PC-3 (cell line): ENCODE data around the gene RPS23. TPM values are rescaled to one million over a fixed set of nuclear protein-coding genes. Genes with fewer than 3 reads are reported as not detected.

Source experiments
- ATAC-seq: fragments of 200-7000 bp; cut with Tn5 transposase; 2 replicates; pipeline ENCODE4 v1.9.1; 2020; ENCODE audit warnings: mild to moderate bottlenecking, moderate library complexity
- BruUV-seq: library from RNA; stranded (reverse); fragments of 400-500 nt; replicated peaks from 2 replicates; lab custom pipeline; 2021; lab: Mats Ljungman, UMichigan
- CTCF ChIA-PET: fragments of 300-600 bp; sonication (Branson Sonifier 250); formaldehyde crosslinking; loops from one replicate; lab custom pipeline; 2022; ENCODE audit warnings: antibody characterized with exemption; lab: Charles Lee
- POLR2A ChIA-PET: fragments of 300-600 bp; sonication (Branson Sonifier 250); formaldehyde crosslinking; loops from one replicate; lab custom pipeline; 2022; ENCODE audit warnings: antibody characterized with exemption; ENCODE audit not compliant: unreplicated experiment; lab: Charles Lee
- DNase-seq: peaks from one replicate; pipeline ENCODE4 v3.0.0-alpha.2; 2015
- H2AFZ ChIP-seq: fragments of 300-600 bp; sonication (generic); 2 replicates; pipeline ENCODE4 v1.6.0; 2016; ENCODE audit warnings: antibody characterized with exemption, low read length
- H3F3A ChIP-seq: fragments of 300-600 bp; sonication (generic); one replicate; pipeline ENCODE4 v1.6.0; 2017; ENCODE audit warnings: antibody characterized with exemption, low read length, control low read depth, mild to moderate bottlenecking; ENCODE audit not compliant: unreplicated experiment
- H3K27ac ChIP-seq: fragments of 300-600 bp; sonication (generic); 2 replicates; pipeline ENCODE4 v1.5.1; 2016; ENCODE audit warnings: mild to moderate bottlenecking, low read length
- H3K27me3 ChIP-seq: fragments of 300-600 bp; sonication (generic); 2 replicates; pipeline ENCODE4 v1.6.1; 2016; ENCODE audit warnings: low read length, mixed read lengths
- H3K36me3 ChIP-seq: fragments of 300-600 bp; sonication (generic); 2 replicates; pipeline ENCODE4 v1.6.1; 2016; ENCODE audit warnings: low read depth, mixed run types, low read length, mixed read lengths
- H3K4me1 ChIP-seq: fragments of 300-600 bp; sonication (generic); 2 replicates; pipeline ENCODE4 v1.5.1; 2016; ENCODE audit warnings: low read length; ENCODE audit not compliant: insufficient read depth
- H3K4me2 ChIP-seq: fragments of 300-600 bp; sonication (generic); 2 replicates; pipeline ENCODE4 v1.6.0; 2016; ENCODE audit warnings: low read length
- H3K4me3 ChIP-seq: fragments of 300-600 bp; sonication (generic); 2 replicates; pipeline ENCODE4 v1.5.1; 2016; ENCODE audit warnings: mild to moderate bottlenecking, low read length, mixed read lengths
- H3K79me2 ChIP-seq: fragments of 300-600 bp; sonication (generic); 2 replicates; pipeline ENCODE4 v1.6.1; 2017; ENCODE audit warnings: low read length, mixed read lengths
- H3K9ac ChIP-seq: fragments of 300-600 bp; sonication (generic); 2 replicates; pipeline ENCODE4 v1.6.0; 2016; ENCODE audit warnings: mild to moderate bottlenecking, low read length
- H3K9me2 ChIP-seq: fragments of 300-600 bp; sonication (generic); replicated peaks from 2 replicates; pipeline ENCODE4 v1.6.1; 2016; ENCODE audit warnings: mixed run types, low read length, mixed read lengths
- H3K9me3 ChIP-seq: fragments of 300-600 bp; sonication (generic); 2 replicates; pipeline ENCODE4 v1.6.1; 2016; ENCODE audit warnings: low read length, mixed read lengths
- H4K20me1 ChIP-seq: fragments of 300-600 bp; sonication (generic); 2 replicates; pipeline ENCODE4 v1.6.1; 2016; ENCODE audit warnings: low read length, mixed read lengths
- EZH2 ChIP-seq: fragments of 300-600 bp; sonication (generic); IDR thresholded peaks from one replicate; pipeline ENCODE4 v1.6.1; 2017; ENCODE audit warnings: antibody characterized with exemption, mild to moderate bottlenecking, low read length; ENCODE audit not compliant: unreplicated experiment
- EZH2phosphoT487 ChIP-seq: fragments of 300-600 bp; sonication (generic); IDR thresholded peaks from 2 replicates; pipeline ENCODE4 v1.6.1; 2018; ENCODE audit warnings: mild to moderate bottlenecking, antibody characterized with exemption, low read length, borderline replicate concordance
- intact Hi-C: fragments of 100-400 bp; cut with micrococcal nuclease; formaldehyde crosslinking; loops from 2 replicates; pipeline ENCODE4 v1.9.0; 2023
- total RNA-seq: library from RNA; depleted of rRNA; stranded (reverse); fragments of >200 nt; gene quantifications from 2 replicates; pipeline ENCODE4 v1.2.3, GENCODE V29; 2014
- TF ChIP-seq, protein P1 (sequence below): fragments of 300-600 bp; sonication (generic); conservative IDR thresholded peaks from 2 replicates; pipeline ENCODE4 v1.5.1; 2017; ENCODE audit warnings: antibody characterized with exemption, low read depth, mild to moderate bottlenecking, low read length

RPS23 gene
- total RNA-seq, 1 experiment from 2014 or later, result 2,407 TPM

- no peak overlapping the region for H3K4me3 ChIP-seq
- no peak for DNase-seq
- no peak for TF ChIP-seq EZH2phosphoT487
- TF ChIP-seq, protein P1, sequence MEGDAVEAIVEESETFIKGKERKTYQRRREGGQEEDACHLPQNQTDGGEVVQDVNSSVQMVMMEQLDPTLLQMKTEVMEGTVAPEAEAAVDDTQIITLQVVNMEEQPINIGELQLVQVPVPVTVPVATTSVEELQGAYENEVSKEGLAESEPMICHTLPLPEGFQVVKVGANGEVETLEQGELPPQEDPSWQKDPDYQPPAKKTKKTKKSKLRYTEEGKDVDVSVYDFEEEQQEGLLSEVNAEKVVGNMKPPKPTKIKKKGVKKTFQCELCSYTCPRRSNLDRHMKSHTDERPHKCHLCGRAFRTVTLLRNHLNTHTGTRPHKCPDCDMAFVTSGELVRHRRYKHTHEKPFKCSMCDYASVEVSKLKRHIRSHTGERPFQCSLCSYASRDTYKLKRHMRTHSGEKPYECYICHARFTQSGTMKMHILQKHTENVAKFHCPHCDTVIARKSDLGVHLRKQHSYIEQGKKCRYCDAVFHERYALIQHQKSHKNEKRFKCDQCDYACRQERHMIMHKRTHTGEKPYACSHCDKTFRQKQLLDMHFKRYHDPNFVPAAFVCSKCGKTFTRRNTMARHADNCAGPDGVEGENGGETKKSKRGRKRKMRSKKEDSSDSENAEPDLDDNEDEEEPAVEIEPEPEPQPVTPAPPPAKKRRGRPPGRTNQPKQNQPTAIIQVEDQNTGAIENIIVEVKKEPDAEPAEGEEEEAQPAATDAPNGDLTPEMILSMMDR, result no peak
- no peak for TF ChIP-seq EZH2
- no peak overlapping the region for H3K9ac ChIP-seq
- BruUV-seq, result no TSS peak
- no peaks in the 10 kb centered on the region for H3K9me3 ChIP-seq
- H3F3A ChIP-seq, result no peaks in the 10 kb centered on the region
- H4K20me1 ChIP-seq, result no peaks in the 10 kb centered on the region
- no peaks in the 10 kb centered on the region for H3K27me3 ChIP-seq
- CTCF ChIA-PET, result no interaction called here
- POLR2A ChIA-PET, result no interaction called here
- no peaks in the 10 kb centered on the region for H3K79me2 ChIP-seq
- H3K9me2 ChIP-seq, result no peaks in the 10 kb centered on the region
- intact Hi-C loops, result no loop called here
- H3K4me2 ChIP-seq, result no peak overlapping the region
- H3K27ac ChIP-seq, result no peak overlapping the region
- H3K4me1 ChIP-seq, result no peaks in the 10 kb centered on the region
- no peak overlapping the region for H2AFZ ChIP-seq
- no peaks in the 10 kb centered on the region for H3K36me3 ChIP-seq
- no peak for ATAC-seq
Observed at GRCh38 chr5:82319651-82320376, 41.7 kb upstream of the RPS23 start.

- Histone ChIP-seq H4K20me1 (no peaks in the 10 kb centered on the region), H3K27ac (no peak overlapping the region), H3K4me2 (no peak overlapping the region), H3K79me2 (no peaks in the 10 kb centered on the region), H3K9me3 (no peaks in the 10 kb centered on the region), H2AFZ (no peak overlapping the region), H3K27me3 (no peaks in the 10 kb centered on the region), H3K4me1 (no peaks in the 10 kb centered on the region), H3F3A (no peaks in the 10 kb centered on the region), H3K4me3 (no peak overlapping the region), H3K9ac (no peak overlapping the region), H3K9me2 (no peaks in the 10 kb centered on the region), H3K36me3 (no peaks in the 10 kb centered on the region)
- BruUV-seq, result no TSS peak
- ChIA-PET POLR2A (interaction anchor here (0.6 kb wide), 1 partner anchor 1196 kb away, joined by 3 read pairs; no protein-coding TSS in a partner anchor), CTCF (no interaction called here)
- ATAC-seq (no peak), DNase-seq (no peak)
- intact Hi-C loops, result no loop called here
- TF ChIP-seq EZH2phosphoT487, result no peak
- TF ChIP-seq, protein P1, result no peak
- no peak for TF ChIP-seq EZH2
Observed at GRCh38 chr5:82319192-82319591, 41.0 kb upstream of the RPS23 start.

- H3K79me2 ChIP-seq, result no peaks in the 10 kb centered on the region
- no peaks in the 10 kb centered on the region for H3F3A ChIP-seq
- no peaks in the 10 kb centered on the region for H3K27me3 ChIP-seq
- H3K4me2 ChIP-seq, result no peak overlapping the region
- H3K4me1 ChIP-seq, result no peaks in the 10 kb centered on the region
- DNase-seq (no peak), ATAC-seq (no peak)
- no peak overlapping the region for H2AFZ ChIP-seq
- ChIA-PET POLR2A (no interaction called here), CTCF (no interaction called here)
- no peaks in the 10 kb centered on the region for H3K9me3 ChIP-seq
- BruUV-seq, result no TSS peak
- H3K4me3 ChIP-seq, result no peak overlapping the region
- H4K20me1 ChIP-seq, result no peaks in the 10 kb centered on the region
- intact Hi-C loops, result no loop called here
- peaks cover 3% of the 10 kb centered on the region; the same call in 1 of the 2 replicates for H3K36me3 ChIP-seq
- TF ChIP-seq, protein P1, result no peak
- no peak for TF ChIP-seq EZH2
- no peak for TF ChIP-seq EZH2phosphoT487
- no peak overlapping the region for H3K9ac ChIP-seq
- no peaks in the 10 kb centered on the region for H3K9me2 ChIP-seq
- H3K27ac ChIP-seq, result no peak overlapping the region
Observed at GRCh38 chr5:82314964-82315758, 37.0 kb upstream of the RPS23 start.
